ENCODE data around the gene ULK4. TPM values are rescaled to one million over a fixed set of nuclear protein-coding genes. Genes with fewer than 3 reads are reported as not detected.

ULK4 gene
- total RNA-seq, 1 experiment from 2014 or later, result 6.3 TPM

DNA sequence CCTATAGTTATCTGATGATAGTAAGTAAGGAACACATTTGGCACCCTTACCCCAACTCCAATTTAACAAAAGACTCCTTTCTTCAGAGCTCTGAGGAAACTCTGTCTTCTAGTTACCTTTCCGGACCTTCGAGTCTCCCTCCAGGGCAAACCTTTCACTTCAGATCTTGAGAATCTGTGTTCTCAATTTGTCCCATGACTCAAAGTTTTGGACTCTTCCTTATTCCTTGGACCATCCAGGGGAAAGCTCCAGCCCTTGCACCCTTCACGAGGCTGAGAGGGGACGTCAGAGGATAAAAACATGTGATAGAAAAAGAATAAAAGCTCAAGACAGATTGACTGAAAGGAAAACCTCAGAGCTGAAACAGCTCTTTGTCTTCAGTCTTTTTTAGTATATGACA is 685.7 kb downstream of the ULK4 start:
- H3K79me2 ChIP-seq (ENCODE audit: insufficient read depth, low read length), result no peaks in the 10 kb centered on the region
- no peaks in the 10 kb centered on the region for H3K9me2 ChIP-seq (ENCODE audit: insufficient read depth)
- H3K4me3 ChIP-seq (replicated peaks in 1 of 2; ENCODE audit: low read depth in 1 of 2, low read length in 2 of 2), result no peak overlapping the region
- POLR2A ChIA-PET, result no interaction called here
- intact Hi-C loops (cut with micrococcal nuclease), result no loop called here
- ATAC-seq (no peak), DNase-seq (ENCODE audit: low read depth, low spot score) (no peak)
- BruUV-seq (replicated peaks), result no TSS peak
- RAD21 ChIA-PET (ENCODE audit: low non-redundant PET in 1 of 2, low total read pairs in 2 of 2, uncharacterized antibody in 2 of 2, unreplicated experiment in 2 of 2), result no interaction called here
- no peak for TF ChIP-seq SP1 (IDR thresholded peaks at IDR 0.05; ENCODE audit: low read depth)
- H3K36me3 ChIP-seq (ENCODE audit: control insufficient read depth in 1 of 2, insufficient read depth in 2 of 2, low read length in 2 of 2), result no peaks in the 10 kb centered on the region
- H3K4me1 ChIP-seq (ENCODE audit: control insufficient read depth in 1 of 2, insufficient read depth in 2 of 2, low read length in 2 of 2), result peaks cover 0 to 9% of the 10 kb centered on the region in 2 experiments; a peak in 1 of 4 replicates
- CTCF ChIA-PET, result no interaction called here
- H3K27me3 ChIP-seq (ENCODE audit: insufficient read depth, low read length), result no peaks in the 10 kb centered on the region
- no peaks in the 10 kb centered on the region for H4K20me1 ChIP-seq (ENCODE audit: insufficient read depth)
- peaks cover 0 to 6% of the 10 kb centered on the region in 2 experiments; a peak in 1 of 4 replicates for H3K9me3 ChIP-seq (ENCODE audit: control insufficient read depth in 1 of 2, insufficient read depth in 1 of 2, low read depth in 1 of 2, low read length in 2 of 2)
- H3K4me2 ChIP-seq (ENCODE audit: low read length), result no peak overlapping the region
- H3K9ac ChIP-seq (ENCODE audit: low read length), result no peak overlapping the region
- no peak overlapping the region for H3K27ac ChIP-seq (ENCODE audit: low read depth, low read length)
- no peak overlapping the region for H2AFZ ChIP-seq (ENCODE audit: low read depth, low read length, poor library complexity, severe bottlenecking)

DNA sequence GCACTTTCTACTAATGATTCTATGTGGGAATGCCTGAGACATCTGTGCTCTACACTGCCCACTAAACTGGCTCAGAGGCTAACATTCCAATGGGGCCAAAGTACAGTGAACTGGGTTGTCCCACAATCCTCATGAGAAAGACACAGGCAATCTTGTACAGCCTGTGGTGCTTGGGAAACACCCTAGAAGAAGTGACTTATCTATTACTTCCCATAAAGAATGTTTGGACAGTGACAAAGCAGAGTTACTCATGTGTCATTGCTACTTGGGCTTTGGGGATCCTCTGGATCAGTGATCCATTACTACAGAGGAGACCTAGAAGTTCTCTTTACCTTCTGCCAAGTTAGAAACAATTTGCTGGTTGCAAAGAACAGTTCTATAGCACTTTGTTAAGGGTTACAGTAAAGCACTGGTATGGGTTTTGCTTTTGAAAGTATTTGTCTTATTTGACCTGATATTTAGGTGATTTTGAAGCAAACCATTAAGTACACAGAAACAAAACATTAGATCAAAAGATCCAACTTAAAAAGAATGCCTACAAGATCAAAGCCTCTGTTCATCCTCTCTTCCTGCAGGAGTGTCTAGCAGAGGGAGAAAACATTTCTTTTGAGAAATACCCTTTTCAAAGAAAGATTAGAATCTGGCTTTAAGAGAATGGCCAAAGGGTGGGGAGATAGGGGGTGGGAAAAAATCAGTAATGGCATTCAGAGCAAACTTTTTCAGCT is 686.8 kb downstream of the ULK4 start:
- peaks cover 0 to 9% of the 10 kb centered on the region in 2 experiments; a peak in 1 of 4 replicates for H3K4me1 ChIP-seq (ENCODE audit: control insufficient read depth in 1 of 2, insufficient read depth in 2 of 2, low read length in 2 of 2)
- H3K4me2 ChIP-seq (ENCODE audit: low read length), result peak overlapping the region; percentile 11; the same call in 1 of the 2 replicates

More for the DNA sequence above, 686.8 kb downstream of the ULK4 start:
- Histone ChIP-seq H3K79me2 (ENCODE audit: insufficient read depth, low read length) (no peaks in the 10 kb centered on the region), H3K36me3 (ENCODE audit: control insufficient read depth in 1 of 2, insufficient read depth in 2 of 2, low read length in 2 of 2) (no peaks in the 10 kb centered on the region), H3K27me3 (ENCODE audit: insufficient read depth, low read length) (no peaks in the 10 kb centered on the region), H2AFZ (ENCODE audit: low read depth, low read length, poor library complexity, severe bottlenecking) (no peak overlapping the region), H3K27ac (ENCODE audit: low read depth, low read length) (no peak overlapping the region), H3K4me3 (replicated peaks in 1 of 2; ENCODE audit: low read depth in 1 of 2, low read length in 2 of 2) (no peak overlapping the region), H3K9me3 (ENCODE audit: control insufficient read depth in 1 of 2, insufficient read depth in 1 of 2, low read depth in 1 of 2, low read length in 2 of 2) (peaks cover 0 to 6% of the 10 kb centered on the region in 2 experiments; a peak in 1 of 4 replicates), H4K20me1 (ENCODE audit: insufficient read depth) (no peaks in the 10 kb centered on the region), H3K9me2 (ENCODE audit: insufficient read depth) (no peaks in the 10 kb centered on the region), H3K9ac (ENCODE audit: low read length) (no peak overlapping the region)
- RAD21 ChIA-PET (ENCODE audit: low non-redundant PET in 1 of 2, low total read pairs in 2 of 2, uncharacterized antibody in 2 of 2, unreplicated experiment in 2 of 2), result no interaction called here
- BruUV-seq (replicated peaks), result no TSS peak
- TF ChIP-seq, protein P1, sequence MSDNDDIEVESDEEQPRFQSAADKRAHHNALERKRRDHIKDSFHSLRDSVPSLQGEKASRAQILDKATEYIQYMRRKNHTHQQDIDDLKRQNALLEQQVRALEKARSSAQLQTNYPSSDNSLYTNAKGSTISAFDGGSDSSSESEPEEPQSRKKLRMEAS (IDR thresholded peaks at IDR 0.05), result no peak
- TF ChIP-seq CEBPB (IDR thresholded peaks at IDR 0.05; ENCODE audit: low read depth) (no peak; the same call in 1 of the 2 replicates), RAD21 (IDR thresholded peaks at IDR 0.05; ENCODE audit: low read depth) (no peak), SIN3A (IDR thresholded peaks at IDR 0.05; ENCODE audit: low read depth) (no peak), CBX3 (IDR thresholded peaks at IDR 0.05; ENCODE audit: low read depth) (no peak), SRF (IDR thresholded peaks at IDR 0.05; ENCODE audit: low read depth) (no peak), ZNF274 (IDR thresholded peaks at IDR 0.05; ENCODE audit: low read depth, low read length) (no peak), ELF1 (IDR thresholded peaks at IDR 0.05; ENCODE audit: borderline replicate concordance, low read depth) (no peak), FOSL1 (IDR thresholded peaks at IDR 0.05; ENCODE audit: low read depth) (no peak), EZH2 (IDR thresholded peaks at IDR 0.05) (no peak), ZFX (IDR thresholded peaks at IDR 0.05) (no peak)
- TF ChIP-seq, protein P2, sequence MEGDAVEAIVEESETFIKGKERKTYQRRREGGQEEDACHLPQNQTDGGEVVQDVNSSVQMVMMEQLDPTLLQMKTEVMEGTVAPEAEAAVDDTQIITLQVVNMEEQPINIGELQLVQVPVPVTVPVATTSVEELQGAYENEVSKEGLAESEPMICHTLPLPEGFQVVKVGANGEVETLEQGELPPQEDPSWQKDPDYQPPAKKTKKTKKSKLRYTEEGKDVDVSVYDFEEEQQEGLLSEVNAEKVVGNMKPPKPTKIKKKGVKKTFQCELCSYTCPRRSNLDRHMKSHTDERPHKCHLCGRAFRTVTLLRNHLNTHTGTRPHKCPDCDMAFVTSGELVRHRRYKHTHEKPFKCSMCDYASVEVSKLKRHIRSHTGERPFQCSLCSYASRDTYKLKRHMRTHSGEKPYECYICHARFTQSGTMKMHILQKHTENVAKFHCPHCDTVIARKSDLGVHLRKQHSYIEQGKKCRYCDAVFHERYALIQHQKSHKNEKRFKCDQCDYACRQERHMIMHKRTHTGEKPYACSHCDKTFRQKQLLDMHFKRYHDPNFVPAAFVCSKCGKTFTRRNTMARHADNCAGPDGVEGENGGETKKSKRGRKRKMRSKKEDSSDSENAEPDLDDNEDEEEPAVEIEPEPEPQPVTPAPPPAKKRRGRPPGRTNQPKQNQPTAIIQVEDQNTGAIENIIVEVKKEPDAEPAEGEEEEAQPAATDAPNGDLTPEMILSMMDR (IDR thresholded peaks at IDR 0.05 in 2 of 3, conservative IDR thresholded peaks at IDR 0.05 in 1 of 3; ENCODE audit: borderline replicate concordance in 1 of 3, insufficient read depth in 1 of 3, low read depth in 2 of 3, low read length in 2 of 3), result no peak
- POLR2A ChIA-PET, result no interaction called here
- ATAC-seq (peak; percentile 38; the same call in 1 of the 2 replicates), DNase-seq (ENCODE audit: low read depth, low spot score) (no peak)
- CTCF ChIA-PET, result no interaction called here
- intact Hi-C loops (cut with micrococcal nuclease), result no loop called here
